Activated naive CD8-positive, alpha-beta T cell treated with anti-CD3 and anti-CD28 coated beads for 36 hours (primary cell): ENCODE measurements around the gene SMAD6. TPM values are rescaled to one million over a fixed set of nuclear protein-coding genes. Genes with fewer than 3 reads are reported as not detected.

ENCODE experiments used
- DNase-seq: peaks from one replicate; pipeline ENCODE4 v3.0.0; 2021
- H3K27ac Mint-ChIP-seq: one replicate; pipeline ENCODE4 v1.8.0; 2022; ENCODE audit warnings: mild to moderate bottlenecking, moderate library complexity, mixed read lengths
- H3K27me3 Mint-ChIP-seq: one replicate; pipeline ENCODE4 v1.8.0; 2022; ENCODE audit warnings: mild to moderate bottlenecking, mixed read lengths
- H3K36me3 Mint-ChIP-seq: one replicate; pipeline ENCODE4 v1.8.0; 2021; ENCODE audit warnings: mild to moderate bottlenecking, mixed read lengths
- H3K4me1 Mint-ChIP-seq: one replicate; pipeline ENCODE4 v1.8.0; 2021; ENCODE audit warnings: mixed read lengths
- H3K4me3 Mint-ChIP-seq: one replicate; pipeline ENCODE4 v1.8.0; 2022; ENCODE audit warnings: mild to moderate bottlenecking, moderate library complexity, mixed read lengths
- H3K9me3 Mint-ChIP-seq: one replicate; pipeline ENCODE4 v1.8.0; 2022; ENCODE audit warnings: mixed read lengths
- total RNA-seq, 2 experiments: library from RNA; stranded (reverse); gene quantifications; one replicate each; pipeline ENCODE4 v1.2.3, GENCODE V29; 2021

The SMAD6 gene
- total RNA-seq, 2 experiments from 2014 or later, result 0.04 to 0.10 TPM

DNA sequence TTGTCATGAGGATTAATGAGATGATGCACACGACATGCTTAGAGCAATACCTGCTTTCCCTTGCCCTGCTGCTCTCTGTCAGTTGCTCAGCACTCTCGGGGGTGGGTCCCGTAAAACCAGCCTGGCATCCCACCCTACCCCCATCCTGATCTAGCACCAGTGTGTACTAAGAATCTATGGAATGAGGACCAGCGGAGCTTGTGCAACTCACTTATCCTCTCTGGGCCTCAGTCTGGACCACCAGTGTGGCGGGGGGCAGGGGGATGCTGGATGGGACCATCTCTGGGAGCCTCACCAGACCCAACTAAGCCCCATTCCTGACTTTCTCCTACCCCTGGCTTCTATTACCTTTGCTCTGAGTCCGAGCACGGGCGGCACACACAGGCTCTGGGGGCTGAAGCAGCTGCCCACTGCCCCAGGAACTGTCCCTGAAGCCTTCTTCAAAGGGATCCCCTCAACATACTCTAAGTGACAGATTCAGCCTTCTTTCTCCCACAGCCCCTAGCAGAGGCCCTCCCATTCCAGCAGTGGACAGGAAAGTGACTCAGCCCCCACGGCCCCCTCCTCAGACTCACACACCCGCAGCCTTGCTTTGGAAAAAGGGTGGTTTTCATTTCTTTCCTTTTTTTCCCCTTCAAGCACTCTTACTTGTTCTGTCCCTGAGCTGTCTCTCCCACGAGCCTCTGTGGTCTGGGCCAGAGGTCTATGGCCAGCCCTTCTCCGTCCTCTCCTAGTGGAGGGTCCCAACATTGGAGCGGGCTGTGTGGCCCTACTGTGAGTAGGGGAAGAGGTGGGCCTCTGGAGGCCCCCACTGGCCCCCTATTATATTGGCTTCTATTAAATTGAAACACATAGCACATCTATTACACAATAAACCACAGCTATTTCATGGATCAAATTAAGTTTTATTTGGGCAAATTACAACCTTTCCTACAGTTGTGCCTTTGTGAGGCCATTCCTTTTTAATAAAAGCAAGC, 100.3 kb downstream of the SMAD6 start:
- no peaks in the 10 kb centered on the region for H3K36me3 Mint-ChIP-seq
- no peak overlapping the region for H3K4me3 Mint-ChIP-seq
- H3K4me1 Mint-ChIP-seq, result no peaks in the 10 kb centered on the region
- no peaks in the 10 kb centered on the region for H3K9me3 Mint-ChIP-seq
- no peaks in the 10 kb centered on the region for H3K27me3 Mint-ChIP-seq
- DNase-seq, result no peak
- no peak overlapping the region for H3K27ac Mint-ChIP-seq

DNA sequence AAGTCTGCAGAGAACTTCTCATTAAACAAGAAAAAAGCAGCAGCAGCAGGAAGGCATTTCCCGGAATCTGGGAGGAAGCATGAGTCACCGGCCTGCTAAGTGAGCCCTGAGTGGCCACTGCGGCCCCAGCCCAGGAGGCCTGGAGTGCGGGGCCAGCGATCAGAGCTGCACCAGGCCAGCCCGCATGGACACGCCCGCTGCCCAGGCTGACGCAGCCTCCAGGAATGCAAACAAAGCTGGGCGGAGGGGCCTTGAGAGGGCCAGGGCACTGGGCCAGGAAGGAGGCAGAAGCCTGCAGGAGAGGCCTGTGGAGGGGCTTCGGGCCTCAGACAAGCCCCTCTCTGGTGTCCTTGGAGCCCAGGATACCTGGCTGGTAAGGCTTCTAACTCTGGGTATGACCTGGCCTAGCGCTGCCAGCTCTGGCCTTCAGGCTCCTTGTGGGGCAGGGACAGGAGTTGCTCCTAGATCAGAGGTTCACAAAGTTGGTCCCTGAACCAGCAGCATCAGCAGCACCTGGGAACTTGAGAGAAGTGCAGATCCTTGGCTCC, 101.2 kb downstream of the SMAD6 start:
- Mint-ChIP-seq H3K27me3 (no peaks in the 10 kb centered on the region), H3K4me1 (no peaks in the 10 kb centered on the region), H3K4me3 (no peak overlapping the region), H3K36me3 (no peaks in the 10 kb centered on the region), H3K27ac (no peak overlapping the region), H3K9me3 (no peaks in the 10 kb centered on the region)
- DNase-seq, result no peak

DNA sequence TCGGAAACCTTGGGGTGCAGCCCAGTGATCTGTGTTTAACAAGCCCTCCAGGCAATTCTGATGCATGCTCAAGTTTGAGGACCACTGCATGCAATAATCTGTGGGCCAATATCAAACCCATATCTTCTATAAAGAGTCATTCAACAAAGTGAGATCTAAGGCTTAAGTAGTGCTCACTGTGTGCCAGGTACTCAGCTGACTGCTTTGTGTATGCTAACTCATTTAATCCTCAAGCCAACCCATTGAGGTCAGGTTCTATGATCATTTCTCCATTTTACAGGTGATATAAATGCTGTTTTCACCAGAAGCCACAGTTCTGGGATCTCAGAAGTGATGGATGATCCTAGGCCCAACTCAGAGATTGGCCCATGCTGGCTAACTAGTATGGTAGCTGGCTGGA, 101.7 kb downstream of the SMAD6 start:
- no peak for DNase-seq
- Mint-ChIP-seq H3K4me1 (no peaks in the 10 kb centered on the region), H3K9me3 (no peaks in the 10 kb centered on the region), H3K36me3 (no peaks in the 10 kb centered on the region), H3K4me3 (no peak overlapping the region), H3K27me3 (no peaks in the 10 kb centered on the region), H3K27ac (no peak overlapping the region)

DNA sequence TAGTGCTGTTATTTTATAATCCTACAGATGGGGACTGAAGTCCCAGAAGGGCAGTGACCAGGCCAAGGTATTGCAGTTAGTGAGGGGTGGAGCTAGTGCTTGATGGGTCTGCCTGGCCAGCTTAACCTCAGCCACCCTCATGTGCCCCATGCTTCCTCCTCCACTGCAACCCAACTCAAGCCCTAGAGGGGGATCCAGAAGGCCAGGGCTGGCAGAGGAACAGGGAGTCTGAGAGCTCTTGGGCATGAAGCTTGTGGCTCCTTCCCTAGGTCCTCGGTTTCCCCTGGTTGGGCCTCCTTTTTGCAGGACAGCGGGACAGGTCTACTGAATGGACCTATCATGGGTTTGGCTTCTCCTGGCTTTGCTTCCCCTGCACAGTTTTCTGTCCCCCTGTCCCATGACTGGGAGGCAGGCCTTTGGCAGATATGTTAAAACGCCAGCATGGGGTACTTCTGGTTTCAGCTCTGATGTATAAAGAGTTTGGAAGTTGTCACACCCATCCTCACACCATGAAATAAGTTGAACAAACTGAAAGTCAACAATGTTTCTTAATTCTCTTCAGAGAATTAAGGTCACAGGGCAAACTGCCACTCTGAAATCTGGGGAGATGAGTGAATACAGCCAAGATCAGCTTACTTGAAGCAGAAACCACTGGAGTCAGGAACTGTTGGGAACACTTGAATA, 103.3 kb downstream of the SMAD6 start:
- no peak overlapping the region for H3K4me3 Mint-ChIP-seq
- no peak for DNase-seq
- H3K27me3 Mint-ChIP-seq, result no peaks in the 10 kb centered on the region
- no peaks in the 10 kb centered on the region for H3K4me1 Mint-ChIP-seq
- H3K36me3 Mint-ChIP-seq, result no peaks in the 10 kb centered on the region
- H3K9me3 Mint-ChIP-seq, result no peaks in the 10 kb centered on the region
- no peak overlapping the region for H3K27ac Mint-ChIP-seq

DNA sequence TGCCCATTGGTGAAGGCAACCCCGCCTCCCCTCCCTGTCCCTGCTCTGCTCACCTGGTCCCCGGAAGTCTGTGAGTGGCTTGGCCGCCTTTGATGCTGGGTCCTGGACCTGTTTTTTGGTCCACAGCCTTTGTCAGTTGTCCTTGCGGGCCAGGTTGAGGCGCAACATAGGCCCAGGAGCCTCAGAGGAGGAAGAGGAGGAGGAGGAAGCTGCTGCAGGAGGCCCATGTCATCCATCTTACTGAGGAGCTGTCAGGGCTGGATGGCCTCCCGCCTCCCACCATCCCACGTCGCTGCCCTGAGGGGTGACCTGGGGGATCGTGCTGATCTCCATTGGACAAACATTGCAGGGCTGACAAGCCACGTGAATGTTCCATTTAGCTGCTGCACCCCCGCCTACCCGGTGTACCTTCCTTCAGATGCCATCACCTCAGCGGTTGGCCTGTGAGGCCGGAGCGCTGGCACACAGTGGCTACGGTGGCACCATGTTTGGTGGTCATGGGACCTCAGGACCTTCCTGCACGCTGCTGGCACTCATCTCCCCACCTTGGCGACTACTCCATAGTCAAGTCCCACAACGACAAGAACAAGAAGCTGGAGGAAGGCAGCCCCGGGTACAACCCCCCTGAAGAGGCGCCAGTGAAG, 106.3 kb downstream of the SMAD6 start:
- H3K36me3 Mint-ChIP-seq, result peaks cover 3% of the 10 kb centered on the region
- H3K9me3 Mint-ChIP-seq, result peaks cover 3% of the 10 kb centered on the region
- DNase-seq, result no peak
- H3K27me3 Mint-ChIP-seq, result no peaks in the 10 kb centered on the region
- H3K4me1 Mint-ChIP-seq, result no peaks in the 10 kb centered on the region
- H3K27ac Mint-ChIP-seq, result no peak overlapping the region
- H3K4me3 Mint-ChIP-seq, result no peak overlapping the region

DNA sequence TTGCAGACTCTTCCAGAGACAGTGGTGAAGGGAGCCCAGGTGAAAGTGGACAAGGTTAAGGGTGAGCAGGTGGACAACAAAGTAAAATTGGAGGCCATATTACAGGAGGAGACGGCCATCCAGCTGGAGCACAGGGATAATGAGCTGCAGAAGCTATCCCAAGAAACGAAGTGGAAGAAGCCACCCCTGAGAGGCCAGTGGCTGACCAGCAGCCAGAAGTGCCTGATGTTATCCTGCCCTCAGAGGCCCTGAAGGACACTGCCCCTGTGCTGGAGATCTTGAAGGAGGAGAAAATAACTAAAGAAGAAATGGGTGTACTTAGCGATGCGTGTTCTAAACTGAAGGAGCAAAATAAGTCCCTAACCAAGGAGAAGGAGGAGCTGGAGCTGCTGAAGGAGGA, 107.6 kb downstream of the SMAD6 start:
- no peak for DNase-seq
- Mint-ChIP-seq H3K27ac (no peak overlapping the region), H3K4me3 (no peak overlapping the region), H3K9me3 (peaks cover 3% of the 10 kb centered on the region), H3K27me3 (no peaks in the 10 kb centered on the region), H3K4me1 (no peaks in the 10 kb centered on the region), H3K36me3 (peaks cover 3% of the 10 kb centered on the region)

DNA sequence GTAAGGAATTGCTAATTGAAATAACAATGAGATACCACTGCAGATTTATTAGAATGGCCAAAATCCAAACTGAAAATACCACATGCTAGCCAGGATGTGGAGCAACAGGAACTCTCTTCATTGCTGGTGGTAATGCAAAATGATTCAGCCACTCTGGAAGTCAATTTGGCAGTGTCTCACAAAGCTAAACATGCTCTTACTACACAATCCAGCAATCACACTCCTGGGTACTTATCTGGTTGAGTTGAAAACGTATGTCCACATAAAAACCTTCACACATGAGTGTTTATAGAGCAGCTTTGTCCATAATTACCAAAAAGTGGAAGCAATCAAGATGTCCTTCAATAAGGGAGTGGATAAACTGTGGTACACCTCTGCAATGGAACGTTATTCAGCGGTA, 113.3 kb downstream of the SMAD6 start:
- peaks cover 3% of the 10 kb centered on the region for H3K9me3 Mint-ChIP-seq
- H3K27ac Mint-ChIP-seq, result no peak overlapping the region
- H3K4me3 Mint-ChIP-seq, result no peak overlapping the region
- no peaks in the 10 kb centered on the region for H3K4me1 Mint-ChIP-seq
- DNase-seq, result no peak
- H3K36me3 Mint-ChIP-seq, result peaks cover 3% of the 10 kb centered on the region
- no peaks in the 10 kb centered on the region for H3K27me3 Mint-ChIP-seq

DNA sequence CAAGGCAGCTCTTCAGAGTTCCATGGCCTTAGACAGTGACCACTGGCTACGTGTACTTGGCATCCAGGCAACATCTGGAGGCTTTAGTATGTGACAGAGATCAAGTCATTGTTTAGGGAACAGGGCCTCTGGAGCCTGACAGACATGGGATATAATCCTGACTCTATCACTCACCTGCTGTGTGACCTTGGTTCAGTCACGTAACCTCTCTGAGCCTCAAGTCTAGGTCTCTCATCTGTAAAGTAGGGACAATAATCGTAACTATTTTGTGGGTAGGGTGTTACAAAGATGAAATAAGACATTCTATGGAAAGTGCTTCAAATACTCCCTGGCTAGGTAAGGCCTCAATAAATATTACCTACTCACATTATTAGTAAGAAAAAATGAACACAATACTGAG, 114.2 kb downstream of the SMAD6 start:
- Mint-ChIP-seq H3K4me1 (no peaks in the 10 kb centered on the region), H3K27me3 (no peaks in the 10 kb centered on the region), H3K36me3 (peaks cover 3% of the 10 kb centered on the region), H3K27ac (no peak overlapping the region), H3K9me3 (peaks cover 3% of the 10 kb centered on the region), H3K4me3 (no peak overlapping the region)
- DNase-seq, result no peak

DNA sequence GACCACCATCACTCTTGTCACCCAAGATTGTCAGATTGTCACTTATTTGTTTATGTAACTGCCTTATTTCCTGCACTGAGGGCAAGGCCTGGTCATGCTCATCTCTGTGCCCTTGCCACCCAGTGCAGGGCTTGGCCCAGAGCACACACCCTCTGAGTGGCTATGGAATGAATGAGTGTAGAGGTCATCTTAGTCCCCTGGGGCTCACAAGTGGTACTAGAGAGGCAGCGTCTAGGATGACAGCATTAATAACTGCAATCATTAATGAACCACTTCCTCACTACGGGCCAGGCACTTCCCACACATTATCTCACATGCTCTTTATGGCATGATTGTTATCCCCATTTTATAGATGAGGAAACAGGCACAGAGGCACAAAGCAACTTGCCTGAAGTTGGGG, 117.0 kb downstream of the SMAD6 start:
- Mint-ChIP-seq H3K4me3 (no peak overlapping the region), H3K9me3 (no peaks in the 10 kb centered on the region), H3K36me3 (no peaks in the 10 kb centered on the region), H3K27me3 (peaks cover 3% of the 10 kb centered on the region), H3K27ac (no peak overlapping the region), H3K4me1 (no peaks in the 10 kb centered on the region)
- no peak for DNase-seq

DNA sequence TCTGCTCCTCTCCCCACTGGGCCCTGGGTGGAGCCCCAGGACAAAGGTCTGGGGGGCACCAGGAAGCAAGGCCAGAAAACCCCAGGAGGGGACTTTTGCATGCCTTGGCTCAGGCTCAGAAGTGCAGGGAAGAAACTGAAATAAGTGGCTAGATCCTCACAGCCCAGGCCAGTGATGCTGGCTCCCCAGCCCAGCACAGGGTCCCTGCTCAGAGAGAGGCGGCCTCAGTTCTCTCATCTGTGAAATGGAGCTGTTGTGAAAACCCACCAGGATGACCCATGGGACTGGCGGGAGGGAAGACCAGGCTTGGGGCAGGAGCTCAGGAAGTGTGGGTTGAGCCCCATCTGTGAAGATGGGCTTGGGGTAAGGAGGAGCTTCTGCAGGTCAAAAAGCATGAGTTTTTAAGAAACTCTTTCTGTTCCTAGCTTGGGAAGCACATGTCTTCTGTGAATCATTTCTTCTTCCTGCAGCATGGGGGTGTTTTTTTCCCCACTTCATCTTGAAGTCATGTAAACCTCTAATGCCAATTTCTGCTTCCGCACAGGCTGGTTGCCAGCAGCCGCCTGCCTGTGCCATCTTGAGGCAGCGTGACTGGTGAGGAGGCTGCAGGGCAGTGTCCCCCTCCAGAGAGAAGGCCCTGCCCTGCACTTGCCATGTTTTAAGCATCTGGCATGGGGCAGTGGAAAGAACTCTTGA, 118.6 kb downstream of the SMAD6 start:
- no peaks in the 10 kb centered on the region for H3K9me3 Mint-ChIP-seq
- no peak for DNase-seq
- peaks cover 3% of the 10 kb centered on the region for H3K27me3 Mint-ChIP-seq
- H3K4me1 Mint-ChIP-seq, result no peaks in the 10 kb centered on the region
- H3K4me3 Mint-ChIP-seq, result no peak overlapping the region
- H3K36me3 Mint-ChIP-seq, result no peaks in the 10 kb centered on the region
- no peak overlapping the region for H3K27ac Mint-ChIP-seq

DNA sequence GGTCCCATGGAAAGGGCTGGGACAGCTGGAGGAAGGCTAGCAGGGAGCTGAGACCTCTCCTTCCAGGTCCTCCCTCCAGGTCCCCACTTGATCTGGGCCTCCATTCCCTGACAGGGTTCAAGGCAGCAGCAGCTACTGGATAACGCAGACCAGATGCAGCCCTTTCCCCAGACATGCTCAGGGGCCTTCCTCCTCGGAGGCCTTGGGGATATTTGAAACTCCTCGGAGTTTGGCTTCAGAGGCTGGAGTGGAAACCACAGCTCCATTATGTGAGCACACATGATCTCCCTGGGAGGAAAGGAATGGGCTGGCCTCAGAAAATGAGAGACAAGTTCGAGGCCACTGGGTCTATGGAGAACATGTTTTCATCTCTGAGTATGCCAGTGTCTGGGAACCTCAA, 119.3 kb downstream of the SMAD6 start:
- no peak for DNase-seq
- H3K4me3 Mint-ChIP-seq, result no peak overlapping the region

DNA sequence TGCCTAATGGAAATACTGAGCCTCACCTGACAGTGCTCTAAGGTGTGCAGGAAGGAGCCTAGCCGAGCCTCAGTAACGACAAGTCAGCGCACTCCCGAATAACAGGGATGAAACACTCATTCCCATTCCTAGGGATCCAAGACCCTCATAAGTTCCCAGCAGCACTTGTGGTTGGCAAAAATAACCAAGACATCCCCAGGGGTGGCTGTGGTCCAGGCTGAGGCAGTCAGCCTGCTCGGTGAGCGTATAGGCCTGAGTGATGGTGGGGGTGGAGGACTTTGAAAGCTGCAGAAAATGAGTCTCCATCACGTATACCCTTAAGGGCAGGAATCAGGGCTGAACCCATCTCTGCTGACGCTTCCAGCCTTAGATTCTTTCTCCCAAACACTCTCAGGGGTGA, 120.1 kb downstream of the SMAD6 start:
- H3K4me1 Mint-ChIP-seq, result no peaks in the 10 kb centered on the region
- no peak for DNase-seq
- H3K9me3 Mint-ChIP-seq, result no peaks in the 10 kb centered on the region
- H3K27ac Mint-ChIP-seq, result no peak overlapping the region
- no peaks in the 10 kb centered on the region for H3K36me3 Mint-ChIP-seq
- H3K27me3 Mint-ChIP-seq, result peaks cover 3% of the 10 kb centered on the region
- no peak overlapping the region for H3K4me3 Mint-ChIP-seq

More for the DNA sequence above, 119.3 kb downstream of the SMAD6 start:
- peaks cover 3% of the 10 kb centered on the region for H3K27me3 Mint-ChIP-seq
- H3K9me3 Mint-ChIP-seq, result no peaks in the 10 kb centered on the region
- H3K27ac Mint-ChIP-seq, result no peak overlapping the region
- no peaks in the 10 kb centered on the region for H3K4me1 Mint-ChIP-seq
- no peaks in the 10 kb centered on the region for H3K36me3 Mint-ChIP-seq

DNA sequence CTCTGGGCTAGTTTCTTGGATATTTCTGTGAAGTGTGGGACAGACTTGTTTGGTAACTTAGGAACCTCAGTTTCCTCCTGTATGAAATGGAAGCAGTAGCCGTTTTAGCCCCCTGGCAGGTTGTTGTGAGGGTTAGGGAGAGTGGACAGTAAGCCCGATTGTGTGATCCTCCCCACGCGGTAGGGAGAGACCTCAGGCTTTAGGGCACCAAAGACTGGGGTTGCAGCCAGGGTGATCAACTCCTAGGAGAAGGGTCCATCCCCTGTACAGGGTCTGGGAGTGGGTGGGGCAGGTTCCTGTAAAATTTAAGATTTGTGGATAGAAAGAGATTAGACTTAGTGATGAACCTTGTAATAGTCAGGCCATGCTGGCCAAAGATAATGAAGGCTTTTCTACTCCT, 120.5 kb downstream of the SMAD6 start:
- Mint-ChIP-seq H3K27me3 (peaks cover 3% of the 10 kb centered on the region), H3K4me1 (no peaks in the 10 kb centered on the region), H3K4me3 (no peak overlapping the region), H3K36me3 (no peaks in the 10 kb centered on the region), H3K9me3 (no peaks in the 10 kb centered on the region), H3K27ac (no peak overlapping the region)
- no peak for DNase-seq

DNA sequence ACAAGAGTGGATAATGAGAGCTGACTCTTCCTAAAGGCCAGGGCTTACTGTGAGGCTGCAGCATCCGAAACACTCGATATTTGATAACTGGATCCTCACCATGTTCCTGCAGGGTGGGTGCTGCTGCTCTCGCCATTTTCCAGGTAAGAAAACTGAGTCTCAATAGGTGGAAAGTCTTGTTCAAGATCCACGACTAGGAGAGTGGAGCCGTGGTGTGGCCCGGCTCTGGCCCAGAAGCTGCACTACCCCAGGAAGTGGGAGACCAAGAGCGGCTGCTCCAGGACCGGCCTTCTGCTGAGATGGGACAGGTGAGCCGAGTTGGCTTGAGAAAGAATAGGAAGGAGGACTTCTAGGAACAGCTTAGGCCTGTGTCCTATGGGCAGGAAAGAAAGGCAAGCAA, 121.6 kb downstream of the SMAD6 start:
- Mint-ChIP-seq H3K9me3 (no peaks in the 10 kb centered on the region), H3K36me3 (no peaks in the 10 kb centered on the region), H3K4me1 (no peaks in the 10 kb centered on the region), H3K27me3 (peaks cover 3% of the 10 kb centered on the region), H3K4me3 (no peak overlapping the region), H3K27ac (no peak overlapping the region)
- DNase-seq, result no peak

DNA sequence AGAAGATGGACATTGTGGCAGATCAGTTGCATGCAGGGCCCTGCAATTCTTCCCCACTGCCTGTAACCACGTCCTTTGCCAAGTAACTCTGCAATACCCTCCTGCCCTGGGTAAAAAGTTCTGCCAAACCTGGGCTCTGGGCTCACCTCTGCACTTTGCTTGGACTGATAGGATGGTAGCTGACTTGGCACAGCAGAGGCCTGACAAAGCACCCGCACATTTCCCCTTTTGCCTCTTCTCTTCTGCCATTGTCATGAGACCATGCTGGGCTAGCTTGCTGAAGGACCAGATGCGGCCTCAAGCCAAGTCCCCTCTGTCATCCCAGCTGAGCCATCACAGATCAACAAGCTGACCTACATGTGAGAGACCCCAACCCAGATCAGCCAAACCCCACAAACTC, 122.4 kb downstream of the SMAD6 start:
- no peaks in the 10 kb centered on the region for H3K4me1 Mint-ChIP-seq
- peaks cover 3% of the 10 kb centered on the region for H3K27me3 Mint-ChIP-seq
- H3K9me3 Mint-ChIP-seq, result no peaks in the 10 kb centered on the region
- no peak overlapping the region for H3K27ac Mint-ChIP-seq
- no peak overlapping the region for H3K4me3 Mint-ChIP-seq
- DNase-seq, result no peak
- no peaks in the 10 kb centered on the region for H3K36me3 Mint-ChIP-seq
